Fibroblast of lung (primary cell): ENCODE data around the gene CCDC12.

ENCODE experiments used
- EZH2 ChIP-seq: IDR thresholded peaks from 2 replicates; pipeline ENCODE4 v1.5.1; 2012; ENCODE audit warnings: low read length, control low read depth, mild to moderate bottlenecking; ENCODE audit errors: missing control alignments
- TF ChIP-seq, protein P1 (sequence below), 2 donors: IDR thresholded peaks in 1 of 2; conservative IDR thresholded peaks in 1 of 2; 1 replicate in 1 of 2; 2 replicates in 1 of 2; pipeline ENCODE4 v1.5.1; 2011 to 2012; ENCODE audit warnings: low read length in 2 of 2, control low read depth in 1 of 2, inconsistent platforms in 1 of 2, low read depth in 1 of 2, mild to moderate bottlenecking in 1 of 2

DNA sequence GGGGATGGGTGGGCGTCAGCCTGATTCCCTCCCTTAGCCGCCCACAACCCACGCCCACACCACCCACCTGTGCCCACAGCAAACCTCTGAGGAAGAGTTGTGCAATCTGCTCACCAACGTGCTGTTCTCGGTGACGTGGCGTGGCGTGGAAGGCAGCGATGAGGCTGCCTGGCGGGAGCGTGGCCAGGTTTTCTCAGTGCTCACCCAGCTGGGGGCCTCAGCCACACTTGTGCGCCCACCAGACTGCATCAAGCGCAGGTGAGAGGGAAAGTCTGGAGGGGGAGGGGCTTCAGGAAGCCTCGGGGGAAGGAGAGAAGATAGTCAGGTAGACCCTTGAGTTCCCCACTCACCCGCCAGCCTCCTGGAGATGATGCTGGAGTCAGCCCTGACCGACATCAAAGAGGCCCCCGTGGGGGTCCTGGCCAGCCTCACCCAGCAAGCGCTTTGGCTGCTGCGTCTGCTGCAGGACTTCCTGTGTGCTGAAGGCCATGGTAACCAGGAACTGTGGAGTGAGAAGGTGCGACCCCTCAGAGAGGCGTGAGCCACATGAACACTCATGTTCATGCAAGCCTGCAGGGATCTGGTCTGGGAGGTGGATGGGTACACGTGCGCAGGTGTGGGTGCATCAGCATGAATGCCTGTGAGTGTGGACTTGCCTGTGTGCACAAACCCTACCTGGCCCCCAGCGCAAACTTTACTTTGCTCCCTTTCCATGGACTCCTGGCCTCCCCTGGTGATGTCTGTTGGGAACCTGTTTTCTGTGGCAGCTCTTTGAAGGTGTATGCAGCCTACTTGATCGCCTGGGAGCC, 24.6 kb upstream of the CCDC12 start:
- TF ChIP-seq EZH2, result no peak
- TF ChIP-seq, protein P1, sequence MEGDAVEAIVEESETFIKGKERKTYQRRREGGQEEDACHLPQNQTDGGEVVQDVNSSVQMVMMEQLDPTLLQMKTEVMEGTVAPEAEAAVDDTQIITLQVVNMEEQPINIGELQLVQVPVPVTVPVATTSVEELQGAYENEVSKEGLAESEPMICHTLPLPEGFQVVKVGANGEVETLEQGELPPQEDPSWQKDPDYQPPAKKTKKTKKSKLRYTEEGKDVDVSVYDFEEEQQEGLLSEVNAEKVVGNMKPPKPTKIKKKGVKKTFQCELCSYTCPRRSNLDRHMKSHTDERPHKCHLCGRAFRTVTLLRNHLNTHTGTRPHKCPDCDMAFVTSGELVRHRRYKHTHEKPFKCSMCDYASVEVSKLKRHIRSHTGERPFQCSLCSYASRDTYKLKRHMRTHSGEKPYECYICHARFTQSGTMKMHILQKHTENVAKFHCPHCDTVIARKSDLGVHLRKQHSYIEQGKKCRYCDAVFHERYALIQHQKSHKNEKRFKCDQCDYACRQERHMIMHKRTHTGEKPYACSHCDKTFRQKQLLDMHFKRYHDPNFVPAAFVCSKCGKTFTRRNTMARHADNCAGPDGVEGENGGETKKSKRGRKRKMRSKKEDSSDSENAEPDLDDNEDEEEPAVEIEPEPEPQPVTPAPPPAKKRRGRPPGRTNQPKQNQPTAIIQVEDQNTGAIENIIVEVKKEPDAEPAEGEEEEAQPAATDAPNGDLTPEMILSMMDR (conservative IDR thresholded peaks at IDR 0.05 in 1 of 2, IDR thresholded peaks at IDR 0.05 in 1 of 2; ENCODE audit: low read depth in 1 of 2, low read length in 2 of 2), result no peak
